Inflammatory macrophage (primary cell): ENCODE data around the gene NPPA.
"Not testable (repeated sequence)": the region's sequence is repeated elsewhere in the genome, so short reads cannot be mapped to it uniquely, and the experiment has no call there.

Source experiments
- DNase-seq, 2 donors: peaks; one replicate each; pipeline ENCODE4 v3.0.0-alpha.2; 2020 to 2022

The NPPA gene

GRCh38 chr1:11805422-11806306 is 41.9 kb downstream of the NPPA start, which contains the start of the genes CLCN6 and MTHFR:
TSS of gene CLCN6 (plus strand) at chr1:11806191. CDS start at chr1:11806263, 72 bp downstream.
TSS of gene MTHFR (minus strand) at chr1:11805964. CDS start at chr1:11803116, 2,848 bp downstream.
- peak; percentile 98 to 99 for DNase-seq

- DNase-seq = peak; percentile 17 to 58
These were observed 42.7 kb downstream of the NPPA start for GRCh38 chr1:11804666-11805421.

GRCh38 chr1:11803924-11804665 is 43.5 kb downstream of the NPPA start:
- not testable (repeated sequence) for DNase-seq

- DNase-seq = peak; percentile 68 to 81
These were observed 44.4 kb downstream of the NPPA start for GRCh38 chr1:11802973-11803885.

- peak; percentile 43 to 61 for DNase-seq
These were observed 45.0 kb downstream of the NPPA start for GRCh38 chr1:11802616-11802972.

GRCh38 chr1:11800756-11801433 is 46.7 kb downstream of the NPPA start:
- no peak for DNase-seq

- no peak for DNase-seq
These were observed 47.2 kb downstream of the NPPA start for GRCh38 chr1:11800391-11800755.

- no peak for DNase-seq
These were observed 47.7 kb downstream of the NPPA start for GRCh38 chr1:11799896-11800295.

- no peak for DNase-seq
These were observed 48.5 kb downstream of the NPPA start for GRCh38 chr1:11799099-11799498.

GRCh38 chr1:11797525-11798216 is 49.9 kb downstream of the NPPA start:
- DNase-seq = no peak

GRCh38 chr1:11796036-11796828 is 51.4 kb downstream of the NPPA start:
- peak; percentile 38 to 72 for DNase-seq
